MM.1S (cell line): Measurements from ENCODE around the gene UBE2D1.

ENCODE experiments used
- CTCF ChIP-seq: fragments of 300-600 bp; sonication (generic); IDR thresholded peaks from 2 replicates; pipeline ENCODE4 v1.5.1; 2016; ENCODE audit warnings: antibody characterized with exemption, low read length, mixed read lengths
- EZH2 ChIP-seq: fragments of 300-600 bp; sonication (generic); optimal IDR thresholded peaks from 2 replicates; pipeline ENCODE3; 2017; ENCODE audit warnings: low read depth, mild to moderate bottlenecking, antibody characterized with exemption, low read length, mixed read lengths
- EZH2phosphoT487 ChIP-seq: fragments of 300-600 bp; sonication (generic); IDR thresholded peaks from 2 replicates; pipeline ENCODE4 v1.6.1; 2018; ENCODE audit warnings: antibody characterized with exemption, low read length

DNA sequence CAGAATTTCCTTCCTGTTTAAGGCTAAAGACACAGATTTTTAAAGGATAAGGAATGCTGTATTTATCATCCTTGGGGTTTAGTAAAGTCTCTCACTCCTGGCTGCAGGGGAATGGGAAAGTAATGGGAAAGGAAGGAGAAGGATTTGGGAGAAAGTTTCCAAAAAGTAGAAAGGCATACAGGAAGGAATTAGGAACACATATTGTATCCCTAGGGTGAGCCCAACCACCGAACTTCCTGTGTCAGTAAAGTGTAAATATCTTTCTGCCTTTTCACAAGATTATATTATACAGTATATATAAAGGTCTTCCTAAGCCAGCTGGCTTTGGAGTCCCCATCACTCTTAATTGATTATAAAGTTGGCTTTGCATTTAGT is 12.0 kb upstream of the UBE2D1 start:
- TF ChIP-seq CTCF = no peak
- TF ChIP-seq EZH2 = no peak
- no peak for TF ChIP-seq EZH2phosphoT487
